Activated effector memory CD4-positive, alpha-beta T cell treated with Interleukin-2 at 50 U/mL for 16 hours (primary cell): ENCODE data around the gene ELN.
"Not testable (repeated sequence)": the region's sequence is repeated elsewhere in the genome, so short reads cannot be mapped to it uniquely, and the experiment has no call there.

ENCODE experiments used
- DNase-seq: peaks from one replicate; pipeline ENCODE4 v3.0.0-alpha.2; 2020

Gene ELN

GRCh38 chr7:74001150-74001494 is 26.9 kb upstream of the ELN start:
- DNase-seq, result no peak

DNA sequence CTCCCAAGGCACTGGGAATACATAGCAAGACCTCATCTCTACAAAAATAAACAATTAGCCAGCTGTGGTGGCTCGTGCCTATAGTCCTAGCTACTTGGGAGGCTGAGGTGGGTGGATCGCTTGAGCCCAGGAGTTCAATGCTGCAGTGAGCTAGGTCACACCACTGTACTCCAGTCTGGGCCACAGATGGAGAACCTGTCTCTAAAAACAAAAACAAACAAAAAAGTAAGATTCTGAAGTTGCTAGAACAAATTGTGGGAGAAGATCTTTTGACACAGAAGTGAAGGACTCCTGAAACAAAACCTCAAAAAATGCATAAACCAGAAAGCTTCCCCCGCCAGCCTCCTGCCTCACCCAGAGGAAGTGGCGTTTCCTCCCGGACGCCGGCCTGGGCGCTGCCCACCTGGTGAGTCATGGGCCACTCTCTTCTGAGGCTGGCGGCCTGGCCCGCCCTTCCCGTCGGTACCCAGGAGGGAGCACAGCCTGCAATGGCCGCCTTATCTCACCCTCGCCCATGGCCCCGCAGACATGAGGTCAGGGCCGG is 25.4 kb upstream of the ELN start:
- DNase-seq, result peak; percentile 17

- no peak for DNase-seq
These were observed 24.4 kb upstream of the ELN start for GRCh38 chr7:74003621-74004020.

DNA sequence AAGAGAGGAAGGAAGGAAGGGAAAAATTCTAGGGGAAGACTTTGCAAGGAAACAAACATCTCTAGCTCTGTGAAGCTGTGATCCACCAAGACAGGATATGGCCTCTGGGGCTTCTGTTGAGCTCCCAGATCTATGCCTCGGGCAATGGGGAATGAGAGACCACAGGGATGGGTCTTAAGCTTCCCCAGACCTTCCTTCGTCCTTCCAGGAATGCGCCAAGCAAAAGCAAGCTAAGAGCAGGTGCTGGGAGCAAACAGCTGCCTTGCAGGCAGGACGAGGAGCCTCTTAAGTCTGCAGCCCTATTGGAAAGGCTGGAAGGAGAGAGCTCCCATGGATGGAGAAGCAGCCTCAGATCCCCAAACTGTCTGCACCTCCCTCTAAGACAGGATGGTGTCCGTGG is 21.9 kb upstream of the ELN start:
- DNase-seq, result no peak

- no peak for DNase-seq
These were observed 21.3 kb upstream of the ELN start for GRCh38 chr7:74006451-74007241.

DNA sequence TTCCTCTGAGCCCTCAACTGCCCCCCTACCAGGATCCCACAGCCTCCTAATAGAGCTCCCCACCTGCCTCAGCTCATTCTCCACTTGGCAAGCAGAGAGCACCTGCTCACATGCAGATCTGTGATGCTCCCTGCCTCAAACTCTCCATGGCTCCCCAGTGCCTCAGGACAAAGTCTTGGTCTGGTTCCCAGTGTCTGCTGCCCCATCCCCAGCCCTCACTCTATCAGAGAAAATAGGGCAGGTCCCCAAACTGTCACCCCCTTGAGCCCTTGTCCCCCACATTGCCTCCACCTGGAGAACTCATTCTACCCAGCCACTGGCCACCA is 20.8 kb upstream of the ELN start:
- DNase-seq, result no peak

DNA sequence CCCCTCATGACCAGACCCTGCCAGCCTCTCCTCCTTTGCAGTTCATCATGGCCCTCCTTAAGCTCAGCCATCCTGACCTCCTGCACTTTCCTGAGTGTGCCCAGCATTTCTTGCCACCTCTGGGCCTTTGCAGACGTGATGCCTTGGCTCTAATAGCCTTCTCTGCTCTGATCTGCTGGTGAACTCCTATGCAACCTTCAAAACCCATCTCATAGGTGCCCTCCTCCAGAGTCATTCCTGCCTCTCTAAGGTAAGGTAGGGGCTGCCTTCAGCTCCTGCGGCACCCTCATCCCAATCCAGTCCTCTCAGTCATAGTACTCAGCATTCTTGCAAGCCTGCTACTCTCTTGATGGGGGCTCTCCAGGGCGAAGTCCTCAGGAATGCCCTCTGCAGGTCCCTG is 19.3 kb upstream of the ELN start:
- DNase-seq, result no peak

GRCh38 chr7:74009719-74010118 is 18.3 kb upstream of the ELN start:
- no peak for DNase-seq

DNA sequence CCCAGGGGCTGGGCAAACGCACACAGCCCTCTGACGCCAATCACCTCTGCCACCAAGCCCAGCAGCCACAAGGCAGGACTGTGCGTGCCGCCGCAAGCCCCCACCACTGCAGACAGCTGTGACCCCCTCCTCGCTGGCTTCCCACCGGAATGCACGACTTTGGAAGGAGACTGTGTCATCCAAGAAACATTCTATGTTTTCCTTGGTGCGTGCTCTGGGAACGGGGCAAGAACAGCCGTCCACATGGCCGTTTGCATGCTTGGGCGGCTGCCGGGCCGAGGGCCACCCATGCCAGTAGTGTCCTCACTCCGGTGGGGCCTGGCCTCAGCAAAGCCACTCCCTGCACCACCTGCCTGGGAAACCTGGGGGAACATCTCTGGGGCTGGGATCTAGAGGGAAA is 17.6 kb upstream of the ELN start:
- DNase-seq, result no peak

GRCh38 chr7:74011421-74011820 is 16.6 kb upstream of the ELN start:
- DNase-seq, result not testable (repeated sequence)

GRCh38 chr7:74012842-74013249 is 15.1 kb upstream of the ELN start:
- no peak for DNase-seq

- no peak for DNase-seq
These were observed 14.3 kb upstream of the ELN start for GRCh38 chr7:74013539-74014272.

GRCh38 chr7:74014931-74015330 is 13.0 kb upstream of the ELN start:
- no peak for DNase-seq

DNA sequence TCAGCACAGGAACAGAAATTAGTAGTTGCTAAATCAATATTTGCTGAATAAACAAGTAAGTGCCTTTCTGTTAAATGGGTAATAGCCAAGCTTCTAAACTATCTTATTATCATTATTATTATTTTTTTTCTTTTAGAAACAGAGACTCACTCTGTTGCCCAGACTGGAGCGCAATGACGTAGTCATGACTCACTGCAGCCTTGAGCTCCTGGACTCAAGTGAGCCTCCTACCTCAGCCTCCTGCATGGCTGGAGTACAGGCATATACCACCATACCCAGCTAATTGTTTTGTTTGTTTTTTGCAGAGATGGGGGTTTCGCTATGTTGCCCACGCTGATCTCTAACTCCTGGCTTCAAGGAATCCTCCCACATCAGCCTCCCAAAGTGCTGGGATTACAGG is 12.3 kb upstream of the ELN start:
- DNase-seq, result no peak

DNA sequence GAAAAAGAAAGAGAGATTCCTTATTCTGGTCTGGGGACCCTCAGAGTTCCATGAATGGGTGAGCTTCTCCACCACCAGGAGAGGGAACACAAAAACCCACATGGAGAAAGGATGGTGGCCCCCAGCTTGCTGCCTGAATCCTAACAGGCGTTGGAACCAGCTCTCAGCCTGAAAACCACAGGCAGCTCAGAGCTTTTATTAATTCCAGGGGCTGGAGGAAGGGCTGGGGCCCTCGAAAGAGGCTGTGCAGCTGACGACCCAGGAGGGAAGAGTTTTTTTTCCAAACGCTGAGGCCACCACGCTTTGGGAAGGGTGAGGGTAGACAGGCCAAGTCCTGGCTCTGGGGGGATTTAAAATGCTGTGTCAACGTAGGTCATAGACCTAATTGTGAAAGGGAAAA is 10.8 kb upstream of the ELN start:
- DNase-seq, result no peak

- no peak for DNase-seq
These were observed 9.6 kb upstream of the ELN start for GRCh38 chr7:74018246-74018895.

DNA sequence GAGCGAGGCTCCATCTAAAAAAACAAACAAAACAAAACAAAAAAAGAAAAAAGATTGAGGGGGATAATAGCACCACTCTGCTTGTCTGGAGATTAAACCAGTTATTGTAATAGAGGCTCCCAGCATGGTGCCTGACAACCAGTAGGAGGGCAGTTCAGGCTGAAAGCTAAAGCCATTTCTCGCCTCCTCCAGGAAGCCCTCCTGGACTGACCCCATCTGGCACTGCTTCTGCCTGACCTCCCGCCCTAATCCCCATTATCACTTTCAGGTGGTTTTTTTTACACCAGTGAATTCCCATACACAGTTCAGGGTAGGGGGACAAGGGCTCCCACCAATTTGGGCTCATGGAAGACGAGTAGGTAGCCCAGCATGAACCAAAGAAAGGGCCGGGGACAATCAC is 8.8 kb upstream of the ELN start:
- no peak for DNase-seq

GRCh38 chr7:74020390-74020789 is 7.6 kb upstream of the ELN start:
- no peak for DNase-seq

GRCh38 chr7:74021546-74022320 is 6.2 kb upstream of the ELN start:
- no peak for DNase-seq

DNA sequence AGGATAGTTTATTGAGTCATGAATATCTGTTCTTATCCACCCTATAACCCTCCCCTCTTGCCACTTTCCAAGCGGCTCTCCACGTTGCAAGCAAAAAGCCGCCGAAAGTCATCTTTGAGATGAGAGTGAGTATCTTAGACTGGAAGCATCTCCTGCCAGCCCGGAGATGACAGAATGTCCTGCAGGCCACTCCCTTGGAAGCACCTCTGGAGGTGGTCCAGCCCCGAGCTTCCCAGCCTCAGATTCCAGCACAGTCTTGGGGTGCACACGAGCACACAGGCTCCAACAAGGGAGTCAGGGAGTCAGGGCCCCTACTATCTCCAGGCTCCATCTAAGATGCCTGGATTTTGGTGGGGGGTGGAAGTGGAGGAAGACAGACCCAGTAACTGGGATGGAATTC is 5.5 kb upstream of the ELN start:
- no peak for DNase-seq

DNA sequence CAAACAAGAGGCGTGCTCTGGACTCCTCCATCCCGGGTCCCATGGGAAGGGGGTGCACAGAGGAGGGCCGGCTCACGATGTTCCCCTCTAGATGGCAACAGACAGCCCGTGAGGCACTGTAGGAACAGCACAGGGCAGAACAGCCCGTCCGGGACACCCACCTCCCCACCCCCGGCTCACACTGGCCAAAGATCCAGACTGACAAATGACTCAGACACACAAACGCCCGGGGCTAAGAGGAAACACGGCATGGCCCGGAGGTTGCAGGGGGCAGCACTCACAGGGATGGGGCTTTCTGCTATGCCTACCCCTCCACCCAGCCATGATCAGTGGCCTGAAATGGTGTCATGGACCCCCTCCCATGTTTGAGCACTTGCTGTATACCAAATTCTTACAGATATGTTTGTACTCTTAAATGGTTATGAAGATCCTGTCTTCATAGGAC is 4.9 kb upstream of the ELN start:
- DNase-seq, result no peak

- no peak for DNase-seq
These were observed 4.2 kb upstream of the ELN start for GRCh38 chr7:74023786-74024185.

DNA sequence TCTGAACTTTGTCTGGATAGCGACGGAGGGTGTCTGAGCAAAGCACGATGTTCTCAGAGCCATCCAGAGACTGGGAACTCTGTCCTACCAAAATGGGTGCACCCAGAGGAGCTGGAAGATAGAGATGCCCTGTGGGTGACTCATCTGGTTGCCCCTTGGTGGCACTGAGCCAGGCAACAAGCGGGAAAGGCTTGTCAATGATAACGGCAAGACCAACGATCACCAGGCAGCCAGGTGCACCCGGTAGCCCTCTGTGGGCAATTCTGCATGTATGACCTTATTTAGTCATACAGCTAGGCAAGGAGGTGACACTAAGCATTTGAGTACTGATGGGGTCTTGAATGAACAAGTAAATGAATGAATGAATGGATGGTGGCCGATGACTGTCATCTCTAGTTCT is 2.8 kb upstream of the ELN start:
- DNase-seq, result no peak
